Measurements from ENCODE around the gene WDFY4.

GRCh38 chr10:48652344-48652743 lies 32.3 kb upstream of the WDFY4 start:
- TF ChIP-seq HDGF (IDR thresholded peaks at IDR 0.05; ENCODE audit: borderline replicate concordance) (no peak), SUZ12 (IDR thresholded peaks at IDR 0.05) (no peak), NFRKB (IDR thresholded peaks at IDR 0.05) (no peak), TARDBP (IDR thresholded peaks at IDR 0.05) (no peak), FOXM1 (IDR thresholded peaks at IDR 0.05; ENCODE audit: borderline replicate concordance) (no peak), BHLHE40 (IDR thresholded peaks at IDR 0.05; ENCODE audit: borderline replicate concordance) (no peak), LEF1 (IDR thresholded peaks at IDR 0.05; ENCODE audit: borderline replicate concordance) (no peak), ARNT (IDR thresholded peaks at IDR 0.05) (no peak)

All from HEK293T (cell line).